GM12872 (cell line): ENCODE results near the gene MYCN.

Experiments used
- CTCF ChIP-seq: IDR thresholded peaks from 3 replicates; pipeline ENCODE4 v1.5.1; 2011; ENCODE audit warnings: low read depth, mild to moderate bottlenecking, low read length, moderate library complexity; ENCODE audit not compliant: insufficient read depth

MYCN gene

DNA sequence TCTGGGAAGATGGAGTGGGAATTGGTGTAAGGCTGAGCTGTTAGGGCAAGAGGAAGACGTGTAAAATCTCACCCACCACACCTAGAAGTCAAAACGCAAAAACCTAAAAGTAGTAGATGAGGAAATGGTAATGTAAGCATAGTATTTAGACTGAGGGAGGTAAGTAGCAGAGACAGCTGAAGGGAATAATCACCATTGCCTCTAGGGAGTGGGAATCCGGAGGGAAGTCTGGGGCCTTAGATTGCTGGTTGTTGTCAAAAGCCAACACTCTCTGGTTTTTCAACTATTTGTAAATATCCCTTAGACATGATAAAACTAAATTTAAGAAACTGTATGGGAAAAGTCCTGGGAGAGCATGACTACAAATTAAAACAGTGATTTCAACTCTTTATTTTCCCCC lies 28.7 kb upstream of the MYCN start:
- TF ChIP-seq CTCF: no peak

- TF ChIP-seq CTCF: no peak
Observed at GRCh38 chr2:15912203-15912602, 28.1 kb upstream of the MYCN start.

GRCh38 chr2:15913146-15913545 lies 27.2 kb upstream of the MYCN start:
- no peak for TF ChIP-seq CTCF

DNA sequence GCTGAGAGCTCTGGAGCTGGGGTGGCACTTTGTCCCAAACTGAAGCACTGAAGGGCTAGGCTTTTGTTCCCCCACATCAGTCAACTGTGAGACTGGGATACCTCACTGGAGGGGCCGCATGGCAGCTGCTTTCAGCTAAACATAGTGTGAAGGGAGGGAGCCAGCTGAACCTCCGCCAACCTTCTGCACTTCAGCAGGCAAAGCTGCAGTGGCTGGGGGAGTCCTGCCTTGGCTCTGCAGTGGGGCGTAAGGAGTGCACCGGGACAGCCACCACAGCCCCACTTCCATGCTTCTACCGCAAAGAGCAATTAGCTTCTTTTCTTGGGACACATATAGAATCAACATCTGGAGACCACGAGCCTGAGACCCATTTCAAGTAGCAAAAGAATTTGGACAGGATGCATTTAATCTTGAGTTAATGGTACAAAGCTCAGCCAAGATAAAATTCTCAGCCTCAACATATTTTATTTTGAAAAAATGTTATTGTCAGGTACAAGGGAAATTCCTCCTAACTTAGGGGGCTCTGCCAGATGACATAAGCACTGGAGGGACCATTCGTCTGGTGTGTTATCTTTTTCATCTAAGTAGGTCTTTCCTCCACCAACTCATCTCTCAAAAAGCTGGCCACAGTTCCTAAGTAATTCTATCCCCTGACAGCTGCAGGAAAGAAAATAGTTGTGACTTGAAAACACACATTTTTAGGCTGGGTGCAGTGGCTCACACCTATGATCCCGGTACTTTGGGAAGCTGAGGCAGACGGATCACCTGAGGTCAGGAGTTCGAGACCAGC lies 25.6 kb upstream of the MYCN start:
- TF ChIP-seq CTCF: no peak

- no peak for TF ChIP-seq CTCF
Observed at GRCh38 chr2:15916336-15916735, 24.0 kb upstream of the MYCN start.

- TF ChIP-seq CTCF: no peak
Observed at GRCh38 chr2:15918761-15919356, 21.5 kb upstream of the MYCN start.

DNA sequence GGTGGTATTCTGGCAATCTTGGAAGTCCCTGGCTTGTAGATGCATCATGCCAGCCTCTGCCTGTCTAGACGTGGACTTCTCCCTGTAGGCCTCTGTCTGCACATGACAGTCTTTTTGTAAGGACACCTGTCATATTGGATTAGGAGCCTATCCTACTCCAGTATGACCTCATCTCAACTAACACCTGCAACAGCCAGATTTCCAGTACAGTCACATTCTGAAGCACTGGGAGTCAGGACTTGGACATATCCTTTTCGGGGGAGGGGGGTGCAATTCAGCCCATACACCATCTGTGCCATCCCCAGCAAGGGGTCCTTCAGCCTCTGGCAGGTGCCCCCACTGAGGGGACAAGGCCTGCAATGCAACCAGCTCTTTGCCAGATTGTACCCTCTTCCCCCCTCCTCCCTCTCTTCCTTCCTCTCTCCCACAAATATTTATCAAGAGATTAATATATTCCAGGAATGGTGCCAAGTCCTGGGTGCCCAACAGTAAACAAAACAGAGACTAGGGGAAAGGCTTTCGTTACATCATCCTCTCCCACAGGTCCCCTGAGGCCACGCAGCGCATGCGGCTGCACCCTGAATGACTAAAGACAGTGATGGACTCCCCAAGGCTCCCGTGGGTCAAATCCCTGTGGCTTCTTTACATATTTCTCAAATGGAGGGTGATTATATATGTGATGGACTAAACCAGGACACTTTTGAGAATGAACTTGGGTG lies 20.5 kb upstream of the MYCN start:
- TF ChIP-seq CTCF: no peak
